Fibroblast of mammary gland (primary cell): ENCODE results near the gene P2RY14.

ENCODE experiments used
- DNase-seq: peaks from one replicate; pipeline ENCODE4 v3.0.0-alpha.2; 2010; ENCODE audit warnings: low read depth
- H3K4me3 ChIP-seq: 2 replicates; pipeline ENCODE4 v1.5.1; 2011; ENCODE audit warnings: low read depth, mild to moderate bottlenecking, low read length, moderate library complexity; ENCODE audit not compliant: control insufficient read depth
- CTCF ChIP-seq: conservative IDR thresholded peaks from 2 replicates; pipeline ENCODE4 v1.5.1; 2011; ENCODE audit warnings: low read depth, low read length, inconsistent platforms; ENCODE audit not compliant: control insufficient read depth, insufficient read depth

Gene P2RY14

GRCh38 chr3:151230646-151231045 is 47.7 kb downstream of the P2RY14 start:
- DNase-seq = no peak
- no peak for TF ChIP-seq CTCF
- no peak overlapping the region for H3K4me3 ChIP-seq

- no peak overlapping the region for H3K4me3 ChIP-seq
- peak; percentile 79 for DNase-seq
- TF ChIP-seq CTCF = no peak
Observed at GRCh38 chr3:151228666-151229040, 49.7 kb downstream of the P2RY14 start.

GRCh38 chr3:151227807-151228665 is 50.3 kb downstream of the P2RY14 start:
- H3K4me3 ChIP-seq = no peak overlapping the region
- peak; percentile 96 for TF ChIP-seq CTCF
- peak; percentile 83 for DNase-seq

- no peak overlapping the region for H3K4me3 ChIP-seq
- TF ChIP-seq CTCF = no peak
- DNase-seq = no peak
Observed at GRCh38 chr3:151227266-151227806, 51.0 kb downstream of the P2RY14 start.

- no peak for TF ChIP-seq CTCF
- DNase-seq = no peak
- H3K4me3 ChIP-seq = no peak overlapping the region
Observed at GRCh38 chr3:151226825-151227224, 51.5 kb downstream of the P2RY14 start.

- no peak for TF ChIP-seq CTCF
- DNase-seq = peak; percentile 94
- no peak overlapping the region for H3K4me3 ChIP-seq
Observed at GRCh38 chr3:151226088-151226563, 52.2 kb downstream of the P2RY14 start.
